Caco-2 (cell line): ENCODE measurements around the gene LGALS8. TPM values are rescaled to one million over a fixed set of nuclear protein-coding genes. Genes with fewer than 3 reads are reported as not detected.

Source experiments
- BruUV-seq: library from RNA; stranded (reverse); fragments of 400-500 nt; replicated peaks from 2 replicates; lab custom pipeline; 2021; lab: Mats Ljungman, UMichigan
- CTCF ChIA-PET: fragments of 300-600 bp; sonication (Branson Sonifier 250); formaldehyde crosslinking; loops from one replicate; lab custom pipeline; 2022; ENCODE audit warnings: antibody characterized with exemption; lab: Charles Lee
- POLR2A ChIA-PET: fragments of 300-600 bp; sonication (Branson Sonifier 250); formaldehyde crosslinking; loops from one replicate; lab custom pipeline; 2022; ENCODE audit warnings: antibody characterized with exemption; lab: Charles Lee
- DNase-seq, 2 experiments: peaks; one replicate each; pipeline versions ENCODE4 v3.0.0 to v3.0.0-alpha.2; 2020 to 2022
- H3K27me3 ChIP-seq: replicated peaks from 2 replicates; pipeline ENCODE4 v1.6.0; 2011; ENCODE audit warnings: low read length; ENCODE audit not compliant: control insufficient read depth, insufficient read depth
- H3K36me3 ChIP-seq: 2 replicates; pipeline ENCODE4 v1.5.1; 2011; ENCODE audit warnings: low read length; ENCODE audit not compliant: control insufficient read depth, insufficient read depth
- H3K4me1 ChIP-seq: fragments of 250-450 bp; sonication (Bioruptor Pico); 2 replicates; pipeline ENCODE4 v1.5.1; 2020; ENCODE audit warnings: mild to moderate bottlenecking
- H3K4me3 ChIP-seq: 2 replicates; pipeline ENCODE4 v1.5.1; 2011; ENCODE audit warnings: low read depth, mild to moderate bottlenecking, control low read depth, low read length
- H3K9me3 ChIP-seq: fragments of 250-450 bp; sonication (Bioruptor Pico); 2 replicates; pipeline ENCODE4 v1.5.1; 2020; ENCODE audit warnings: mild to moderate bottlenecking, moderate library complexity
- H3K27ac Mint-ChIP-seq: one replicate; pipeline ENCODE4 v1.8.0; 2022; ENCODE audit warnings: mixed read lengths; ENCODE audit not compliant: unreplicated experiment
- H3K27me3 Mint-ChIP-seq: one replicate; pipeline ENCODE4 v1.8.0; 2022; ENCODE audit warnings: mixed read lengths; ENCODE audit not compliant: insufficient read depth, unreplicated experiment
- H3K36me3 Mint-ChIP-seq: one replicate; pipeline ENCODE4 v1.8.0; 2022; ENCODE audit warnings: mild to moderate bottlenecking, mixed read lengths; ENCODE audit not compliant: insufficient read depth, unreplicated experiment
- H3K4me1 Mint-ChIP-seq: one replicate; pipeline ENCODE4 v1.8.0; 2022; ENCODE audit warnings: low read depth, mixed read lengths; ENCODE audit not compliant: unreplicated experiment
- H3K4me3 Mint-ChIP-seq: one replicate; pipeline ENCODE4 v1.8.0; 2022; ENCODE audit warnings: mild to moderate bottlenecking, moderate library complexity, mixed read lengths; ENCODE audit not compliant: unreplicated experiment
- H3K9me3 Mint-ChIP-seq: one replicate; pipeline ENCODE4 v1.8.0; 2022; ENCODE audit warnings: mixed read lengths; ENCODE audit not compliant: unreplicated experiment
- CTCF ChIP-seq, 2 experiments: fragments of 200-600 bp in 1 of 2; IDR thresholded peaks; 1 replicate in 1 of 2; 2 replicates in 1 of 2; pipeline versions ENCODE4 v1.5.1 to v1.8.0; 2011 to 2022; ENCODE audit warnings: antibody characterized with exemption in 1 of 2, control low read depth in 1 of 2, inconsistent platforms in 1 of 2, low read depth in 1 of 2, low read length in 1 of 2, mild to moderate bottlenecking in 1 of 2, moderate library complexity in 1 of 2; ENCODE audit not compliant: insufficient read depth in 1 of 2, severe bottlenecking in 1 of 2, unreplicated experiment in 1 of 2
- intact Hi-C: fragments of 100-400 bp; cut with micrococcal nuclease; formaldehyde crosslinking; loops from one replicate; pipeline ENCODE4 v1.10.0; 2022; ENCODE audit not compliant: unreplicated experiment
- total RNA-seq: library from RNA; stranded (reverse); gene quantifications from 2 replicates; pipeline ENCODE4 v1.2.3, GENCODE V29; 2022

The LGALS8 gene
- total RNA-seq, 1 experiment from 2014 or later: 72.3 TPM

GRCh38 chr1:236522937-236523703 is 662 bp upstream of the LGALS8 start:
- Histone ChIP-seq H3K27me3 (no peaks in the 10 kb centered on the region), H3K4me3 (peak overlapping the region; percentile 98), H3K4me1 (peaks cover 11% of the 10 kb centered on the region), H3K9me3 (no peaks in the 10 kb centered on the region), H3K36me3 (no peaks in the 10 kb centered on the region)
- ChIA-PET POLR2A (interaction anchor here (2.7 kb wide), 1 partner anchor 20 kb away, joined by 14 read pairs; no protein-coding TSS in a partner anchor), CTCF (no interaction called here)
- Mint-ChIP-seq H3K4me1 (peaks cover 29% of the 10 kb centered on the region), H3K36me3 (peaks cover 21% of the 10 kb centered on the region), H3K27me3 (no peaks in the 10 kb centered on the region), H3K4me3 (peak overlapping the region; percentile 98), H3K9me3 (peaks cover 8% of the 10 kb centered on the region), H3K27ac (peak overlapping the region; percentile 98)
- intact Hi-C loops: loop anchor here (1.0 to 5.0 kb wide), 2 partner anchors 33 to 126 kb away; no protein-coding TSS in a partner anchor
- no TSS peak for BruUV-seq
- peak; percentile 65 to 66 for DNase-seq
- TF ChIP-seq CTCF (IDR thresholded peaks at IDR 0.05; ENCODE audit: insufficient read depth in 1 of 2, low read depth in 1 of 2, low read length in 1 of 2, severe bottlenecking in 1 of 2, unreplicated experiment in 1 of 2): no peak

GRCh38 chr1:236524142-236524894 is 536 bp downstream of the LGALS8 start:
- BruUV-seq: TSS peak; percentile 47
- CTCF ChIA-PET: interaction anchor here (0.6 kb wide), 1 partner anchor 15 kb away, joined by 3 read pairs; no protein-coding TSS in a partner anchor
- H3K36me3 Mint-ChIP-seq: peaks cover 27% of the 10 kb centered on the region
- peak overlapping the region; percentile 98 for H3K27ac Mint-ChIP-seq
- POLR2A ChIA-PET: interaction anchor here (0.9 to 2.7 kb wide), 2 partner anchors 21 kb away, joined by 3 to 14 read pairs; no protein-coding TSS in a partner anchor
- Histone ChIP-seq H3K4me3 (peak overlapping the region; percentile 98), H3K27me3 (no peaks in the 10 kb centered on the region), H3K4me1 (peaks cover 8% of the 10 kb centered on the region), H3K36me3 (no peaks in the 10 kb centered on the region), H3K9me3 (no peaks in the 10 kb centered on the region)
- peak overlapping the region; percentile 98 for H3K4me3 Mint-ChIP-seq
- intact Hi-C loops: loop anchor here (1.0 to 5.0 kb wide), 3 partner anchors 21 to 127 kb away; no protein-coding TSS in a partner anchor
- TF ChIP-seq CTCF (IDR thresholded peaks at IDR 0.05; ENCODE audit: insufficient read depth in 1 of 2, low read depth in 1 of 2, low read length in 1 of 2, severe bottlenecking in 1 of 2, unreplicated experiment in 1 of 2): no peak
- H3K27me3 Mint-ChIP-seq: no peaks in the 10 kb centered on the region
- DNase-seq: peak; percentile 73 to 76
- peaks cover 26% of the 10 kb centered on the region for H3K4me1 Mint-ChIP-seq
- peaks cover 8% of the 10 kb centered on the region for H3K9me3 Mint-ChIP-seq

GRCh38 chr1:236524895-236525184 is 1.1 kb downstream of the LGALS8 start:
- BruUV-seq: TSS peak; percentile 38
- H3K27me3 ChIP-seq: no peaks in the 10 kb centered on the region
- no peak for DNase-seq
- H3K9me3 ChIP-seq: no peaks in the 10 kb centered on the region
- no peak for TF ChIP-seq CTCF (IDR thresholded peaks at IDR 0.05; ENCODE audit: insufficient read depth in 1 of 2, low read depth in 1 of 2, low read length in 1 of 2, severe bottlenecking in 1 of 2, unreplicated experiment in 1 of 2)
- CTCF ChIA-PET: no interaction called here
- no peaks in the 10 kb centered on the region for H3K36me3 ChIP-seq
- POLR2A ChIA-PET: interaction anchor here (0.9 kb wide), 1 partner anchor 21 kb away, joined by 3 read pairs; no protein-coding TSS in a partner anchor
- peak overlapping the region; percentile 98 for H3K4me3 ChIP-seq
- Mint-ChIP-seq H3K27ac (peak overlapping the region; percentile 98), H3K4me3 (peak overlapping the region; percentile 98), H3K36me3 (peaks cover 27% of the 10 kb centered on the region), H3K4me1 (peaks cover 26% of the 10 kb centered on the region), H3K27me3 (no peaks in the 10 kb centered on the region), H3K9me3 (peaks cover 8% of the 10 kb centered on the region)
- intact Hi-C loops: loop anchor here (1.0 to 5.0 kb wide), 3 partner anchors 22 to 128 kb away; no protein-coding TSS in a partner anchor
- H3K4me1 ChIP-seq: peaks cover 8% of the 10 kb centered on the region
